ENCODE measurements around the gene URGCP. TPM values are rescaled to one million over a fixed set of nuclear protein-coding genes. Genes with fewer than 3 reads are reported as not detected.

The URGCP gene
- total RNA-seq, 4 donors from 2014 or later = 33.4 to 47.9 (median 39.2) TPM

- Histone ChIP-seq H3K36me3 (peaks cover 0 to 30% of the 10 kb centered on the region in 2 donors), H3K4me3 (no peak overlapping the region), H3K4me1 (peaks cover 0 to 18% (median 5%) of the 10 kb centered on the region in 3 donors), H3K27ac (no peak overlapping the region), H3K9me3 (no peaks in the 10 kb centered on the region), H3K27me3 (no peaks in the 10 kb centered on the region)
- 85 to 94% methylated on average over 2 to 3 of the region's 3 CpGs for WGBS, 2 donors (ENCODE audit: low coverage in 1 of 2)
- no peak for TF ChIP-seq CTCF (IDR thresholded peaks at IDR 0.05)
- no peak for TF ChIP-seq POLR2AphosphoS5 (IDR thresholded peaks at IDR 0.05)
- no peak for TF ChIP-seq EP300 (IDR thresholded peaks at IDR 0.05)
- TF ChIP-seq POLR2A (IDR thresholded peaks at IDR 0.05) = no peak
- ATAC-seq = no peak
Observed at GRCh38 chr7:43865277-43865676, 41.1 kb downstream of the URGCP start.

- Histone ChIP-seq H3K9me3 (no peaks in the 10 kb centered on the region), H3K4me3 (no peak overlapping the region), H3K27ac (no peak overlapping the region), H3K4me1 (peaks cover 0 to 11% (median 5%) of the 10 kb centered on the region in 3 donors), H3K27me3 (no peaks in the 10 kb centered on the region), H3K36me3 (peaks cover 0 to 30% of the 10 kb centered on the region in 2 donors)
- 100% methylated on average over 1 of the region's 8 CpGs; no CpG with 5 or more reads in 1 of the 2 donors for WGBS, 2 donors (ENCODE audit: low coverage in 1 of 2)
- TF ChIP-seq POLR2AphosphoS5 (IDR thresholded peaks at IDR 0.05) (no peak), EP300 (IDR thresholded peaks at IDR 0.05) (no peak), POLR2A (IDR thresholded peaks at IDR 0.05) (no peak), CTCF (IDR thresholded peaks at IDR 0.05) (no peak)
- ATAC-seq = no peak
Observed at GRCh38 chr7:43864126-43864525, 42.3 kb downstream of the URGCP start.

- H3K27ac ChIP-seq = no peak overlapping the region
- 100% methylated on average over 1 of the region's 1 CpG; no CpG with 5 or more reads in 1 of the 2 donors for WGBS, 2 donors (ENCODE audit: low coverage in 1 of 2)
- H3K4me1 ChIP-seq = no peaks in the 10 kb centered on the region
- TF ChIP-seq POLR2AphosphoS5 (IDR thresholded peaks at IDR 0.05) (no peak), CTCF (IDR thresholded peaks at IDR 0.05) (no peak), POLR2A (IDR thresholded peaks at IDR 0.05) (no peak), EP300 (IDR thresholded peaks at IDR 0.05) (no peak)
- no peaks in the 10 kb centered on the region for H3K27me3 ChIP-seq
- no peak for ATAC-seq
- no peak overlapping the region for H3K4me3 ChIP-seq
- H3K9me3 ChIP-seq = no peaks in the 10 kb centered on the region
- no peaks in the 10 kb centered on the region for H3K36me3 ChIP-seq
Observed at GRCh38 chr7:43856996-43857395, 49.4 kb downstream of the URGCP start.

- TF ChIP-seq POLR2A (IDR thresholded peaks at IDR 0.05) (no peak), CTCF (IDR thresholded peaks at IDR 0.05) (no peak), POLR2AphosphoS5 (IDR thresholded peaks at IDR 0.05) (no peak), EP300 (IDR thresholded peaks at IDR 0.05) (no peak)
- H3K4me3 ChIP-seq = no peak overlapping the region
- 93 to 95% methylated on average over 4 of the region's 4 CpGs for whole genome bisulfite sequencing, 2 donors (ENCODE audit: low coverage in 1 of 2)
Observed at GRCh38 chr7:43856316-43856715, 50.1 kb downstream of the URGCP start.

GRCh38 chr7:43855176-43855575 is 51.2 kb downstream of the URGCP start:
- ATAC-seq = no peak
- Histone ChIP-seq H3K4me3 (no peak overlapping the region), H3K4me1 (no peaks in the 10 kb centered on the region), H3K36me3 (no peaks in the 10 kb centered on the region), H3K9me3 (no peaks in the 10 kb centered on the region), H3K27ac (no peak overlapping the region), H3K27me3 (no peaks in the 10 kb centered on the region)
- TF ChIP-seq CTCF (IDR thresholded peaks at IDR 0.05) (no peak), POLR2AphosphoS5 (IDR thresholded peaks at IDR 0.05) (no peak), POLR2A (IDR thresholded peaks at IDR 0.05) (no peak), EP300 (IDR thresholded peaks at IDR 0.05) (no peak)

More at GRCh38 chr7:43856316-43856715, 50.1 kb downstream of the URGCP start:
- no peak overlapping the region for H3K27ac ChIP-seq
- no peak for ATAC-seq
- no peaks in the 10 kb centered on the region for H3K36me3 ChIP-seq
- H3K9me3 ChIP-seq = no peaks in the 10 kb centered on the region
- H3K4me1 ChIP-seq = no peaks in the 10 kb centered on the region
- no peaks in the 10 kb centered on the region for H3K27me3 ChIP-seq
